ENCODE measurements around the gene CHRND. TPM values are rescaled to one million over a fixed set of nuclear protein-coding genes. Genes with fewer than 3 reads are reported as not detected.

The CHRND gene
- total and polyA plus RNA-seq, 2 experiments from 2014 or later = 0.10 to 0.11 TPM

DNA sequence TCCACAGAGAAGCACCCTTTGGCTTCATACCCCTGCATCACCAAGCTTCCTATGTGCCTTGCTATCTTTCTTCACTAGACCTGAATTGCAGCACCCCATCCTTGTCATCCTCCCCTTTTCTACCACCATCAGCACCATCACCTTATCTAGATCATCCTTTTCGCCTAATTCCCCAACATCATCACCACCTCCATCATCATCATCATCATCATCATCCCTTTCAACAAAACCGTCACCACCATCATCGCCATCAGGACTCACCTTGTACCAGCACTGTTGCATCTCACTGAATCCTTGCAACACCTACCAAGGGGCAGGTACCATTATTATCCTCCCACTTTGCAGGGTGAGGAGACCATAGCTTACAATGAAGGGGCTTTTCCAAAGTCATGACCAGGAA, 27.5 kb upstream of the CHRND start:
- DNase-seq (ENCODE audit: low spot score) (no peak), ATAC-seq (no peak)
- Mint-ChIP-seq H3K4me3 (no peak overlapping the region; the same call in 2 of the 3 replicates), H3K9me3 (no peaks in the 10 kb centered on the region), H3K36me3 (ENCODE audit: low read depth) (no peaks in the 10 kb centered on the region), H3K27ac (no peak overlapping the region), H3K4me1 (peaks cover 18% of the 10 kb centered on the region), H3K27me3 (ENCODE audit: insufficient read depth, low read depth, poor library complexity) (peaks cover 26% of the 10 kb centered on the region)
- Histone ChIP-seq H3K27me3 (ENCODE audit: insufficient read depth) (peaks cover 14% of the 10 kb centered on the region), H2AFZ (no peak overlapping the region), H3F3A (replicated peaks; ENCODE audit: low read depth) (no peaks in the 10 kb centered on the region), H4K20me1 (replicated peaks; ENCODE audit: insufficient read depth) (no peaks in the 10 kb centered on the region), H3K4me3 (no peak overlapping the region), H3K4me2 (no peak overlapping the region), H3K36me3 (ENCODE audit: insufficient read depth) (no peaks in the 10 kb centered on the region), H3K27ac (ENCODE audit: low read depth) (no peak overlapping the region), H3K79me2 (replicated peaks; ENCODE audit: insufficient read depth) (no peaks in the 10 kb centered on the region), H3K4me1 (ENCODE audit: insufficient read depth) (peaks cover 10% of the 10 kb centered on the region; the same call in 1 of the 2 replicates), H3K9me2 (ENCODE audit: insufficient read depth) (no peaks in the 10 kb centered on the region)
- TF ChIP-seq, protein P1, sequence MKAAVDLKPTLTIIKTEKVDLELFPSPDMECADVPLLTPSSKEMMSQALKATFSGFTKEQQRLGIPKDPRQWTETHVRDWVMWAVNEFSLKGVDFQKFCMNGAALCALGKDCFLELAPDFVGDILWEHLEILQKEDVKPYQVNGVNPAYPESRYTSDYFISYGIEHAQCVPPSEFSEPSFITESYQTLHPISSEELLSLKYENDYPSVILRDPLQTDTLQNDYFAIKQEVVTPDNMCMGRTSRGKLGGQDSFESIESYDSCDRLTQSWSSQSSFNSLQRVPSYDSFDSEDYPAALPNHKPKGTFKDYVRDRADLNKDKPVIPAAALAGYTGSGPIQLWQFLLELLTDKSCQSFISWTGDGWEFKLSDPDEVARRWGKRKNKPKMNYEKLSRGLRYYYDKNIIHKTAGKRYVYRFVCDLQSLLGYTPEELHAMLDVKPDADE (IDR thresholded peaks at IDR 0.05) = no peak
- TF ChIP-seq POLR2AphosphoS5 (IDR thresholded peaks at IDR 0.05; ENCODE audit: low read depth) (no peak), EZH2 (IDR thresholded peaks at IDR 0.05; ENCODE audit: low read depth, unreplicated experiment) (no peak), ZNF114 (CRISPR knock-in tag; IDR thresholded peaks at IDR 0.05) (no peak), JUNB (IDR thresholded peaks at IDR 0.05; ENCODE audit: unreplicated experiment) (no peak), CREB1 (CRISPR knock-in tag; IDR thresholded peaks at IDR 0.05; ENCODE audit: low read depth) (no peak), STAT1 (IDR thresholded peaks at IDR 0.05; ENCODE audit: unreplicated experiment) (no peak), EZH2phosphoT487 (IDR thresholded peaks at IDR 0.05; ENCODE audit: unreplicated experiment) (no peak), ZNF331 (CRISPR knock-in tag; IDR thresholded peaks at IDR 0.05; ENCODE audit: low read depth) (no peak), NANOG (IDR thresholded peaks at IDR 0.05; ENCODE audit: borderline replicate concordance) (no peak)
- TF ChIP-seq, protein P2, sequence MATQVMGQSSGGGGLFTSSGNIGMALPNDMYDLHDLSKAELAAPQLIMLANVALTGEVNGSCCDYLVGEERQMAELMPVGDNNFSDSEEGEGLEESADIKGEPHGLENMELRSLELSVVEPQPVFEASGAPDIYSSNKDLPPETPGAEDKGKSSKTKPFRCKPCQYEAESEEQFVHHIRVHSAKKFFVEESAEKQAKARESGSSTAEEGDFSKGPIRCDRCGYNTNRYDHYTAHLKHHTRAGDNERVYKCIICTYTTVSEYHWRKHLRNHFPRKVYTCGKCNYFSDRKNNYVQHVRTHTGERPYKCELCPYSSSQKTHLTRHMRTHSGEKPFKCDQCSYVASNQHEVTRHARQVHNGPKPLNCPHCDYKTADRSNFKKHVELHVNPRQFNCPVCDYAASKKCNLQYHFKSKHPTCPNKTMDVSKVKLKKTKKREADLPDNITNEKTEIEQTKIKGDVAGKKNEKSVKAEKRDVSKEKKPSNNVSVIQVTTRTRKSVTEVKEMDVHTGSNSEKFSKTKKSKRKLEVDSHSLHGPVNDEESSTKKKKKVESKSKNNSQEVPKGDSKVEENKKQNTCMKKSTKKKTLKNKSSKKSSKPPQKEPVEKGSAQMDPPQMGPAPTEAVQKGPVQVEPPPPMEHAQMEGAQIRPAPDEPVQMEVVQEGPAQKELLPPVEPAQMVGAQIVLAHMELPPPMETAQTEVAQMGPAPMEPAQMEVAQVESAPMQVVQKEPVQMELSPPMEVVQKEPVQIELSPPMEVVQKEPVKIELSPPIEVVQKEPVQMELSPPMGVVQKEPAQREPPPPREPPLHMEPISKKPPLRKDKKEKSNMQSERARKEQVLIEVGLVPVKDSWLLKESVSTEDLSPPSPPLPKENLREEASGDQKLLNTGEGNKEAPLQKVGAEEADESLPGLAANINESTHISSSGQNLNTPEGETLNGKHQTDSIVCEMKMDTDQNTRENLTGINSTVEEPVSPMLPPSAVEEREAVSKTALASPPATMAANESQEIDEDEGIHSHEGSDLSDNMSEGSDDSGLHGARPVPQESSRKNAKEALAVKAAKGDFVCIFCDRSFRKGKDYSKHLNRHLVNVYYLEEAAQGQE (IDR thresholded peaks at IDR 0.05; ENCODE audit: unreplicated experiment) = no peak
- TF ChIP-seq, protein P3, sequence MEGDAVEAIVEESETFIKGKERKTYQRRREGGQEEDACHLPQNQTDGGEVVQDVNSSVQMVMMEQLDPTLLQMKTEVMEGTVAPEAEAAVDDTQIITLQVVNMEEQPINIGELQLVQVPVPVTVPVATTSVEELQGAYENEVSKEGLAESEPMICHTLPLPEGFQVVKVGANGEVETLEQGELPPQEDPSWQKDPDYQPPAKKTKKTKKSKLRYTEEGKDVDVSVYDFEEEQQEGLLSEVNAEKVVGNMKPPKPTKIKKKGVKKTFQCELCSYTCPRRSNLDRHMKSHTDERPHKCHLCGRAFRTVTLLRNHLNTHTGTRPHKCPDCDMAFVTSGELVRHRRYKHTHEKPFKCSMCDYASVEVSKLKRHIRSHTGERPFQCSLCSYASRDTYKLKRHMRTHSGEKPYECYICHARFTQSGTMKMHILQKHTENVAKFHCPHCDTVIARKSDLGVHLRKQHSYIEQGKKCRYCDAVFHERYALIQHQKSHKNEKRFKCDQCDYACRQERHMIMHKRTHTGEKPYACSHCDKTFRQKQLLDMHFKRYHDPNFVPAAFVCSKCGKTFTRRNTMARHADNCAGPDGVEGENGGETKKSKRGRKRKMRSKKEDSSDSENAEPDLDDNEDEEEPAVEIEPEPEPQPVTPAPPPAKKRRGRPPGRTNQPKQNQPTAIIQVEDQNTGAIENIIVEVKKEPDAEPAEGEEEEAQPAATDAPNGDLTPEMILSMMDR (conservative IDR thresholded peaks at IDR 0.05; ENCODE audit: low read depth in 2 of 2) = no peak
- TF ChIP-seq, protein P4, sequence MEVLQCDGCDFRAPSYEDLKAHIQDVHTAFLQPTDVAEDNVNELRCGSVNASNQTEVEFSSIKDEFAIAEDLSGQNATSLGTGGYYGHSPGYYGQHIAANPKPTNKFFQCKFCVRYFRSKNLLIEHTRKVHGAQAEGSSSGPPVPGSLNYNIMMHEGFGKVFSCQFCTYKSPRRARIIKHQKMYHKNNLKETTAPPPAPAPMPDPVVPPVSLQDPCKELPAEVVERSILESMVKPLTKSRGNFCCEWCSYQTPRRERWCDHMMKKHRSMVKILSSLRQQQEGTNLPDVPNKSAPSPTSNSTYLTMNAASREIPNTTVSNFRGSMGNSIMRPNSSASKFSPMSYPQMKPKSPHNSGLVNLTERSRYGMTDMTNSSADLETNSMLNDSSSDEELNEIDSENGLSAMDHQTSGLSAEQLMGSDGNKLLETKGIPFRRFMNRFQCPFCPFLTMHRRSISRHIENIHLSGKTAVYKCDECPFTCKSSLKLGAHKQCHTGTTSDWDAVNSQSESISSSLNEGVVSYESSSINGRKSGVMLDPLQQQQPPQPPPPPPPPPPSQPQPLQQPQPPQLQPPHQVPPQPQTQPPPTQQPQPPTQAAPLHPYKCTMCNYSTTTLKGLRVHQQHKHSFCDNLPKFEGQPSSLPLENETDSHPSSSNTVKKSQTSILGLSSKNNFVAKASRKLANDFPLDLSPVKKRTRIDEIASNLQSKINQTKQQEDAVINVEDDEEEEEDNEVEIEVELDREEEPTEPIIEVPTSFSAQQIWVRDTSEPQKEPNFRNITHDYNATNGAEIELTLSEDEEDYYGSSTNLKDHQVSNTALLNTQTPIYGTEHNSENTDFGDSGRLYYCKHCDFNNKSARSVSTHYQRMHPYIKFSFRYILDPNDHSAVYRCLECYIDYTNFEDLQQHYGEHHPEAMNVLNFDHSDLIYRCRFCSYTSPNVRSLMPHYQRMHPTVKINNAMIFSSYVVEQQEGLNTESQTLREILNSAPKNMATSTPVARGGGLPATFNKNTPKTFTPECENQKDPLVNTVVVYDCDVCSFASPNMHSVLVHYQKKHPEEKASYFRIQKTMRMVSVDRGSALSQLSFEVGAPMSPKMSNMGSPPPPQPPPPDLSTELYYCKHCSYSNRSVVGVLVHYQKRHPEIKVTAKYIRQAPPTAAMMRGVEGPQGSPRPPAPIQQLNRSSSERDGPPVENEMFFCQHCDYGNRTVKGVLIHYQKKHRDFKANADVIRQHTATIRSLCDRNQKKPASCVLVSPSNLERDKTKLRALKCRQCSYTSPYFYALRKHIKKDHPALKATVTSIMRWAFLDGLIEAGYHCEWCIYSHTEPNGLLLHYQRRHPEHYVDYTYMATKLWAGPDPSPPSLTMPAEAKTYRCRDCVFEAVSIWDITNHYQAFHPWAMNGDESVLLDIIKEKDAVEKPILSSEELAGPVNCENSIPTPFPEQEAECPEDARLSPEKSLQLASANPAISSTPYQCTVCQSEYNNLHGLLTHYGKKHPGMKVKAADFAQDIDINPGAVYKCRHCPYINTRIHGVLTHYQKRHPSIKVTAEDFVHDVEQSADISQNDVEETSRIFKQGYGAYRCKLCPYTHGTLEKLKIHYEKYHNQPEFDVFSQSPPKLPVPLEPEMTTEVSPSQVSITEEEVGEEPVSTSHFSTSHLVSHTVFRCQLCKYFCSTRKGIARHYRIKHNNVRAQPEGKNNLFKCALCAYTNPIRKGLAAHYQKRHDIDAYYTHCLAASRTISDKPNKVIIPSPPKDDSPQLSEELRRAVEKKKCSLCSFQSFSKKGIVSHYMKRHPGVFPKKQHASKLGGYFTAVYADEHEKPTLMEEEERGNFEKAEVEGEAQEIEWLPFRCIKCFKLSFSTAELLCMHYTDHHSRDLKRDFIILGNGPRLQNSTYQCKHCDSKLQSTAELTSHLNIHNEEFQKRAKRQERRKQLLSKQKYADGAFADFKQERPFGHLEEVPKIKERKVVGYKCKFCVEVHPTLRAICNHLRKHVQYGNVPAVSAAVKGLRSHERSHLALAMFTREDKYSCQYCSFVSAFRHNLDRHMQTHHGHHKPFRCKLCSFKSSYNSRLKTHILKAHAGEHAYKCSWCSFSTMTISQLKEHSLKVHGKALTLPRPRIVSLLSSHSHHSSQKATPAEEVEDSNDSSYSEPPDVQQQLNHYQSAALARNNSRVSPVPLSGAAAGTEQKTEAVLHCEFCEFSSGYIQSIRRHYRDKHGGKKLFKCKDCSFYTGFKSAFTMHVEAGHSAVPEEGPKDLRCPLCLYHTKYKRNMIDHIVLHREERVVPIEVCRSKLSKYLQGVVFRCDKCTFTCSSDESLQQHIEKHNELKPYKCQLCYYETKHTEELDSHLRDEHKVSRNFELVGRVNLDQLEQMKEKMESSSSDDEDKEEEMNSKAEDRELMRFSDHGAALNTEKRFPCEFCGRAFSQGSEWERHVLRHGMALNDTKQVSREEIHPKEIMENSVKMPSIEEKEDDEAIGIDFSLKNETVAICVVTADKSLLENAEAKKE (CRISPR knock-in tag; IDR thresholded peaks at IDR 0.05) = no peak

All from GM23338 (cell line).